Trophoblast cell (in vitro differentiated cells and primary cell): ENCODE results near the gene XIRP1.

Experiments
- DNase-seq, 2 donors: peaks; one replicate each; pipeline ENCODE4 v3.0.0-alpha.2; 2016
- H2AFZ ChIP-seq: 2 replicates; pipeline ENCODE4 v1.6.1; 2013; ENCODE audit warnings: low read length, moderate library complexity, mild to moderate bottlenecking; ENCODE audit not compliant: insufficient read depth, poor library complexity
- H2AK5ac ChIP-seq: 2 replicates; pipeline ENCODE4 v1.6.1; 2013; ENCODE audit warnings: mild to moderate bottlenecking, low read length
- H2BK120ac ChIP-seq: 2 replicates; pipeline ENCODE4 v1.6.1; 2013; ENCODE audit warnings: low read length, mild to moderate bottlenecking, moderate library complexity; ENCODE audit not compliant: insufficient read depth, poor library complexity
- H2BK12ac ChIP-seq: 2 replicates; pipeline ENCODE4 v1.6.1; 2013; ENCODE audit warnings: mild to moderate bottlenecking, low read length, moderate library complexity
- H2BK5ac ChIP-seq: 2 replicates; pipeline ENCODE4 v1.6.1; 2013; ENCODE audit warnings: low read length, low read depth, moderate library complexity, mild to moderate bottlenecking; ENCODE audit not compliant: poor library complexity
- H3K14ac ChIP-seq: 2 replicates; pipeline ENCODE4 v1.6.1; 2013; ENCODE audit warnings: mild to moderate bottlenecking, low read length
- H3K18ac ChIP-seq: 2 replicates; pipeline ENCODE4 v1.6.1; 2013; ENCODE audit warnings: mild to moderate bottlenecking, low read length
- H3K23ac ChIP-seq: 2 replicates; pipeline ENCODE4 v1.6.1; 2013; ENCODE audit warnings: low read length
- H3K27ac ChIP-seq: 2 replicates; pipeline ENCODE4 v1.5.1; 2013; ENCODE audit warnings: low read depth, mild to moderate bottlenecking, inconsistent platforms, low read length, moderate library complexity
- H3K27me3 ChIP-seq: 2 replicates; pipeline ENCODE4 v1.6.1; 2013; ENCODE audit warnings: inconsistent platforms, mild to moderate bottlenecking, low read length, moderate library complexity; ENCODE audit not compliant: insufficient read depth
- H3K36me3 ChIP-seq, 2 experiments: 1 replicate in 1 of 2; 2 replicates in 1 of 2; pipeline ENCODE4 v1.6.1; 2013; ENCODE audit warnings: low read length in 2 of 2, mild to moderate bottlenecking in 2 of 2, moderate library complexity in 1 of 2; ENCODE audit not compliant: insufficient read depth in 2 of 2, control insufficient read depth in 1 of 2
- H3K4ac ChIP-seq: 2 replicates; pipeline ENCODE4 v1.6.1; 2013; ENCODE audit warnings: low read depth, mild to moderate bottlenecking, low read length, moderate library complexity
- H3K4me1 ChIP-seq, 2 experiments: 1 replicate in 1 of 2; 2 replicates in 1 of 2; pipeline ENCODE4 v1.6.1; 2013; ENCODE audit warnings: low read length in 2 of 2, mild to moderate bottlenecking in 2 of 2, moderate library complexity in 1 of 2; ENCODE audit not compliant: insufficient read depth in 2 of 2, control insufficient read depth in 1 of 2
- H3K4me2 ChIP-seq: 2 replicates; pipeline ENCODE4 v1.6.1; 2013; ENCODE audit warnings: inconsistent platforms, mild to moderate bottlenecking, low read length, moderate library complexity
- H3K4me3 ChIP-seq: 2 replicates; pipeline ENCODE4 v1.5.1; 2013; ENCODE audit warnings: mild to moderate bottlenecking, low read depth, low read length, inconsistent platforms
- H3K79me1 ChIP-seq: one replicate; pipeline ENCODE4 v1.6.1; 2013; ENCODE audit warnings: low read length
- H3K79me2 ChIP-seq: 2 replicates; pipeline ENCODE4 v1.6.1; 2013; ENCODE audit warnings: low read length, mild to moderate bottlenecking; ENCODE audit not compliant: control insufficient read depth, insufficient read depth, poor library complexity
- H3K9ac ChIP-seq: 2 replicates; pipeline ENCODE4 v1.6.1; 2013; ENCODE audit warnings: mild to moderate bottlenecking, low read length
- H3K9me3 ChIP-seq: 2 replicates; pipeline ENCODE4 v1.6.1; 2013; ENCODE audit warnings: low read depth, mild to moderate bottlenecking, control low read depth, inconsistent platforms, low read length; ENCODE audit not compliant: insufficient read depth
- H4K12ac ChIP-seq: 2 replicates; pipeline ENCODE4 v1.6.1; 2013; ENCODE audit warnings: low read depth, mild to moderate bottlenecking, low read length, moderate library complexity
- H4K8ac ChIP-seq: 2 replicates; pipeline ENCODE4 v1.6.1; 2013; ENCODE audit warnings: low read depth, mild to moderate bottlenecking, low read length, moderate library complexity
- H4K91ac ChIP-seq: one replicate; pipeline ENCODE4 v1.6.1; 2013; ENCODE audit warnings: low read depth, mild to moderate bottlenecking, low read length, moderate library complexity
- WGBS: extraction: QIAGEN DNeasy Blood & Tissue Kit; methylation state at CpG from one replicate; pipeline ENCODE4 v1.1.7; 2013; ENCODE audit warnings: missing lambda C conversion rate; ENCODE audit not compliant: insufficient read length, insufficient coverage; ENCODE audit errors: extremely low coverage; 5-methylcytosine and 5-hydroxymethylcytosine counted together

The XIRP1 gene

GRCh38 chr3:39205131-39205530, 12.7 kb upstream of the XIRP1 start:
- Histone ChIP-seq H3K27me3 (no peaks in the 10 kb centered on the region), H3K4me2 (no peak overlapping the region), H3K9ac (no peak overlapping the region), H4K12ac (no peak overlapping the region), H3K14ac (no peak overlapping the region), H2AK5ac (no peak overlapping the region), H4K8ac (no peak overlapping the region), H2AFZ (no peak overlapping the region), H3K9me3 (no peaks in the 10 kb centered on the region), H3K4ac (no peak overlapping the region), H2BK12ac (no peak overlapping the region), H3K79me1 (no peaks in the 10 kb centered on the region), H2BK5ac (no peak overlapping the region), H3K4me1 (no peaks in the 10 kb centered on the region), H3K36me3 (no peaks in the 10 kb centered on the region), H3K23ac (no peak overlapping the region), H3K27ac (no peak overlapping the region), H3K4me3 (no peak overlapping the region), H4K91ac (no peak overlapping the region), H3K18ac (no peak overlapping the region), H3K79me2 (no peaks in the 10 kb centered on the region), H2BK120ac (no peak overlapping the region)
- DNase-seq = no peak
- no CpG with 5 or more reads among the region's 2 CpGs for whole genome bisulfite sequencing

- H3K4me3 ChIP-seq = no peak overlapping the region
- no peak overlapping the region for H2AK5ac ChIP-seq
- H4K8ac ChIP-seq = no peak overlapping the region
- no peak overlapping the region for H3K9ac ChIP-seq
- no peak overlapping the region for H3K18ac ChIP-seq
- DNase-seq = no peak
- H4K12ac ChIP-seq = no peak overlapping the region
- no peaks in the 10 kb centered on the region for H3K9me3 ChIP-seq
- H3K36me3 ChIP-seq = no peaks in the 10 kb centered on the region
- H3K4me2 ChIP-seq = no peak overlapping the region
- no peaks in the 10 kb centered on the region for H3K79me2 ChIP-seq
- no peak overlapping the region for H4K91ac ChIP-seq
- H3K4ac ChIP-seq = no peak overlapping the region
- H3K27ac ChIP-seq = no peak overlapping the region
- no peak overlapping the region for H2BK5ac ChIP-seq
- no peak overlapping the region for H3K14ac ChIP-seq
- no peaks in the 10 kb centered on the region for H3K4me1 ChIP-seq
- no peak overlapping the region for H2BK120ac ChIP-seq
- no peaks in the 10 kb centered on the region for H3K79me1 ChIP-seq
- no peak overlapping the region for H2AFZ ChIP-seq
- WGBS = no CpG with 5 or more reads among the region's 5 CpGs
- no peak overlapping the region for H2BK12ac ChIP-seq
- H3K27me3 ChIP-seq = no peaks in the 10 kb centered on the region
- H3K23ac ChIP-seq = no peak overlapping the region
These were observed 11.5 kb upstream of the XIRP1 start for GRCh38 chr3:39203860-39204259.

GRCh38 chr3:39203402-39203801, 11.0 kb upstream of the XIRP1 start:
- no peaks in the 10 kb centered on the region for H3K9me3 ChIP-seq
- no peak overlapping the region for H3K9ac ChIP-seq
- no peak overlapping the region for H4K8ac ChIP-seq
- H3K18ac ChIP-seq = no peak overlapping the region
- no peaks in the 10 kb centered on the region for H3K4me1 ChIP-seq
- H3K14ac ChIP-seq = no peak overlapping the region
- no peak overlapping the region for H3K4ac ChIP-seq
- no peak overlapping the region for H3K4me2 ChIP-seq
- no peak overlapping the region for H2BK12ac ChIP-seq
- no peak overlapping the region for H2BK120ac ChIP-seq
- no peak overlapping the region for H2AFZ ChIP-seq
- no peak overlapping the region for H3K4me3 ChIP-seq
- H4K91ac ChIP-seq = no peak overlapping the region
- H3K79me2 ChIP-seq = no peaks in the 10 kb centered on the region
- no CpG with 5 or more reads among the region's 4 CpGs for WGBS
- DNase-seq = no peak
- no peak overlapping the region for H3K23ac ChIP-seq
- no peaks in the 10 kb centered on the region for H3K27me3 ChIP-seq
- H4K12ac ChIP-seq = no peak overlapping the region
- H3K79me1 ChIP-seq = no peaks in the 10 kb centered on the region
- H3K27ac ChIP-seq = no peak overlapping the region
- H3K36me3 ChIP-seq = no peaks in the 10 kb centered on the region
- no peak overlapping the region for H2BK5ac ChIP-seq
- no peak overlapping the region for H2AK5ac ChIP-seq

- Histone ChIP-seq H2BK12ac (no peak overlapping the region), H3K36me3 (no peaks in the 10 kb centered on the region), H3K23ac (no peak overlapping the region), H3K14ac (no peak overlapping the region), H4K91ac (no peak overlapping the region), H3K4me1 (no peaks in the 10 kb centered on the region), H3K18ac (no peak overlapping the region), H3K27ac (no peak overlapping the region), H4K12ac (no peak overlapping the region), H3K79me1 (no peaks in the 10 kb centered on the region), H2BK120ac (no peak overlapping the region), H2AFZ (no peak overlapping the region), H4K8ac (no peak overlapping the region), H3K9me3 (no peaks in the 10 kb centered on the region), H3K4me3 (no peak overlapping the region), H3K4me2 (no peak overlapping the region), H2AK5ac (no peak overlapping the region), H2BK5ac (no peak overlapping the region), H3K27me3 (no peaks in the 10 kb centered on the region), H3K9ac (no peak overlapping the region), H3K79me2 (no peaks in the 10 kb centered on the region), H3K4ac (no peak overlapping the region)
- no CpG with 5 or more reads among the region's 3 CpGs for WGBS
- no peak for DNase-seq
These were observed 9.7 kb upstream of the XIRP1 start for GRCh38 chr3:39202094-39202493.
